Thyroid gland (tissue), 4 donors: Measurements from ENCODE around the gene C6orf47.

ENCODE experiments used
- POLR2A ChIP-seq, 2 donors: fragments of 450-650 bp; IDR thresholded peaks; one replicate each; pipeline ENCODE4 v1.6.1; 2017; ENCODE audit warnings: antibody characterized with exemption in 2 of 2, mild to moderate bottlenecking in 2 of 2, moderate library complexity in 1 of 2
- TF ChIP-seq, protein P1 (sequence below), 6 experiments: fragments of 200-600 bp in 3 of 6; fragments of 450-650 bp in 3 of 6; sonication (generic) in 3 of 6; IDR thresholded peaks; one replicate each; pipeline ENCODE4 v1.5.1; 2016 to 2019; ENCODE audit warnings: antibody characterized with exemption in 6 of 6, mild to moderate bottlenecking in 2 of 6, inconsistent platforms in 1 of 6, moderate library complexity in 1 of 6

DNA sequence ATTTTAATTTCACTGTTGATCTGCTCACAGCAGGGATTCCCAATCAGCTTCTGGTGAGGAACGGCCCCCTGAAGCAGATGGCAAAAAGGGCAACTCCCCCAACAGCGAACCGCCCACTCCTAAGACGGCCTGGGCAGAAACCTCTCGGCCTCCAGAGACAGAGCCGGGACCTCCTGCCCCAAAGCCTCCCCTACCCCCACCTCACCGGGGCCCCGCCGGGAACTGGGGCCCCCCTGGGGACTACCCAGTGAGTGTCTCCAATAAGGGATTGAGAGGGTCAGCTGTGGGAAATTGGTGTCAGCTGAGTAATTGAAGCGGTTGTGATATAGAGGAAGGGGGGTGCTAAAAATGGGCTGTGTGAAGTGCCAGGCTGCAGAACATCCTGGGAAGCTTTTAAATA, 33.6 kb downstream of the C6orf47 start:
- TF ChIP-seq, protein P1, sequence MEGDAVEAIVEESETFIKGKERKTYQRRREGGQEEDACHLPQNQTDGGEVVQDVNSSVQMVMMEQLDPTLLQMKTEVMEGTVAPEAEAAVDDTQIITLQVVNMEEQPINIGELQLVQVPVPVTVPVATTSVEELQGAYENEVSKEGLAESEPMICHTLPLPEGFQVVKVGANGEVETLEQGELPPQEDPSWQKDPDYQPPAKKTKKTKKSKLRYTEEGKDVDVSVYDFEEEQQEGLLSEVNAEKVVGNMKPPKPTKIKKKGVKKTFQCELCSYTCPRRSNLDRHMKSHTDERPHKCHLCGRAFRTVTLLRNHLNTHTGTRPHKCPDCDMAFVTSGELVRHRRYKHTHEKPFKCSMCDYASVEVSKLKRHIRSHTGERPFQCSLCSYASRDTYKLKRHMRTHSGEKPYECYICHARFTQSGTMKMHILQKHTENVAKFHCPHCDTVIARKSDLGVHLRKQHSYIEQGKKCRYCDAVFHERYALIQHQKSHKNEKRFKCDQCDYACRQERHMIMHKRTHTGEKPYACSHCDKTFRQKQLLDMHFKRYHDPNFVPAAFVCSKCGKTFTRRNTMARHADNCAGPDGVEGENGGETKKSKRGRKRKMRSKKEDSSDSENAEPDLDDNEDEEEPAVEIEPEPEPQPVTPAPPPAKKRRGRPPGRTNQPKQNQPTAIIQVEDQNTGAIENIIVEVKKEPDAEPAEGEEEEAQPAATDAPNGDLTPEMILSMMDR (IDR thresholded peaks at IDR 0.05), result no peak
- TF ChIP-seq POLR2A (IDR thresholded peaks at IDR 0.05), result no peak
